Measurements from ENCODE around the gene CALD1.

The CALD1 gene

DNA sequence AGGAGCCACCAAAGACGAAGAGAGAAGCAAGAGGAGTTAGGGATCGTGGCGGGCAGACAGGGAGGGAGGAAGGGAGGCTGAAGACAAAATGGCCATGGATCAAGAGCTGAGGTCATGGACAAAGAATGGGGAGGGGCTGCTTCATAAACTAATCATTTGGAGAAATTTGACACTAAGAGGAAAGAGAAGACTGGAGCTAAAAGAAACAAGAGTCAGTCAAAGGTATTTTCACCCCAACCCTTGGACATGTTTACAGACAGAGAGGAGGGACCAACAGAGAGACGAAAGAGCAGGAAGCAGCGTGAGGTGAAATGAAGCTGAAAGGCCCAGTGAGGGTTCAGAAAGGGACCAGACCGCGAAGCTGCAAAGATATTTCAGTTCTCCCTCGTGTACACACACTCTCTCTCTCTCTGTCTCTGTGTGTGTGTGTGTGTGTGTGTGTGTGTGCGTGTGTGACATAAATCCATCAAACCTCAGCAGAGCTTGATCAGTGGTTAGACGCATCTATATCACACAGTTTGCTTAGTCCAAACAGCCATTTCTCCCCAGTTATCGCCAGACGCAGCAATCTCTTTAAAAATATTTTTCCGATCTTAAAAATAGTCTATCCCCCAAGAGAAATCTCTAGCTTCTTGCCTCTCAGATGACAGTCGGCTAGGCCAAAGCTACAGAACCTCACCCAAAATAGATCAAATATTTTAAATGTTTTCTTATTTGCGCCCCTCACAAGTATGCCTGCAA lies 12.5 kb upstream of the CALD1 start:
- no peak for DNase-seq

- DNase-seq = no peak
Measured at GRCh38 chr7:134767520-134768168, 11.8 kb upstream of the CALD1 start.

DNA sequence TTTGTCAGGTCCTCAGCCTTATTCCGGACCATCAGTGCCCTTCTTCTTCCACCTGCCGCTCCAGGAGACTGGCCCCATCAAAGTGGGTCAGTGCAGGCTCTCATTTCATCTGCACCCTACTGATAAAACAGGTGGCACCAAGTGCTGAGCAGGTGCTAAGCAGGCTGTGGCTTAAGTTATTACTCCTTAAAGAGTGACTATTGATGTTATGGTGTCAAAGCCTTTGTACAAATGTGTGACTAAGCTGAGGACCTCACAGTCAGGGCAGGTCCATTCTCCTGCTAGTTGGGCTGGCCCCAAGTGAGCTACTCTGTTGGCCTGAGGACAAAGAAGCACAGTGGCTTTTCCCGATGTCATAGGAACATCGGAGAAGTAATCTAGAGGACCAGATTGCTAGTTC lies 11.2 kb upstream of the CALD1 start:
- DNase-seq = no peak

- no peak for DNase-seq
Measured at GRCh38 chr7:134770676-134771075, 8.8 kb upstream of the CALD1 start.

DNA sequence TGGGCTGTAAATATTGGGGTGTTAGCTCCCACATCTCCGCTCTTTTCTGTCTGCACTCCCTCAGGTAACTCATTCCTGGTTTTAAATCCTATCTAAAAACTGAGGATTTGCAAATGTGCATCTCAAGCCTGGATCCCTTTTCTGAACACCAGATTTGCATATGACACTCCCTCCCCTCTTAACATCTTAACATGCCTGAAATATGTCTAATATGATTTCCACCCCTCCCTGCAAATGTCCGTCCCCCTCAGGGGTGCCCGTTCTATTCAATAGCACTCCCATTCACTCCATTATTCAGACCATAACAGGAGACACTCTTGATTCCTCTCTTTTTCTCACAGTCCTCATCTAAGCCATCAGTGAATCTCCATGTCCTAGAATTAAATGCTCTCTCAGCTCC lies 8.3 kb upstream of the CALD1 start:
- no peak for DNase-seq

DNA sequence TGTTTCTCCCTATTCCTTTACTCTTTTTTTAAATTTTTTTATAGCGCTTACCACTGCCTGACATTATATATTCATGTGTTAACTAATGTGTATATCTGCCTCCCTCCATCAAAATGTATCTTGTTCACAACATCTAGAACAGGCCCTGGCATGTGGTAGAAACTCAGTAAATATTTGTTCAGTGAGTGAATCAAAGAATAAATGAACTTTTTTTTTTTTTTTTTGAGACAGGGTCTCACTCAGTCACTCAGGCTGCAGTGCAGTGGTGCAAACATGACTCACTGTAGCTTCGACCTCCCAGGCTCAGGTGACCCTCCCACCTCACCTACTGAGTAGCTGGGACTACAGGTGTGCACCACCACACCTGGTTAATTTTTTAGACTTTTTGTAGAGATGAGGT lies 7.5 kb upstream of the CALD1 start:
- no peak for DNase-seq

- no peak for DNase-seq
Measured at GRCh38 chr7:134772401-134772800, 7.0 kb upstream of the CALD1 start.

DNA sequence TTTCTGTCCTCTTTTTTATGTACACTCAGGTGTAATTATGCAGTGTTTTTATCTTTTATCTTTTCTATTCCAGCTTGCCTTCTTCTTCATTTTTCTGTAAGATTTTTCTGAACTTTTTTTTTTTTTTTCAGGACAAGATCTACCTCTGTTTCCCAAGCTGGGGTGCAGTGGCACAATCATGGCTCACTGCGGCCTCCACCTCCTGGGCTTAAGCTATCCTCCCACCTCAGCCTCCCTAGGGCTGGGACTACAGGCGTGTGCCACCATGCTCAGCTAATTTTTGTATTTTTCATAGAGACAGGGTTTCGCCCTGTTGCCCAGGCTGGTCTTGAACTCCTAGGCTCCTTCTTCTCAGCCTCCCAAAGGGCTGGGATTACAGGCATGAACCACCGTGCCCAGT lies 6.3 kb upstream of the CALD1 start:
- DNase-seq = no peak

DNA sequence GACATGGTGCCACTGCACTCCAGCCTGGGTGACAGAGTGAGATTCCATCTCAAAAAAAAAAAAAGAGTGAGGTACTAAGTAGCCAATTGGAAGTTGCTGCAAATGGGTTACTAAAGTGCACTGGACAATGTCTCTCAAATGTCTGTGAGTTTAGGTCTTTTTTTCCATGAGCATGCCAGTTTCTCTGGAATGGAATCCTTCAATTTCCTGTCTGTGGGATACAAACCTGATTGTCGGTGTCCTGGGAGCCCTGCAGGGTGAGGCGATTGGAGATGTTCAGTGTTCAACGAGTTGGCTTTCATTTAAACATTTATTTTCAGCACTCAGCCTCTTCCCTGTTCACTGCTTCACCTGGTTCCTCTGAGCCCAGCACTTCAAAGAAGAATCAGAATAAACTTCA lies 5.3 kb upstream of the CALD1 start:
- no peak for DNase-seq

- no peak for DNase-seq
Measured at GRCh38 chr7:134777470-134777869, 2.0 kb upstream of the CALD1 start.

DNA sequence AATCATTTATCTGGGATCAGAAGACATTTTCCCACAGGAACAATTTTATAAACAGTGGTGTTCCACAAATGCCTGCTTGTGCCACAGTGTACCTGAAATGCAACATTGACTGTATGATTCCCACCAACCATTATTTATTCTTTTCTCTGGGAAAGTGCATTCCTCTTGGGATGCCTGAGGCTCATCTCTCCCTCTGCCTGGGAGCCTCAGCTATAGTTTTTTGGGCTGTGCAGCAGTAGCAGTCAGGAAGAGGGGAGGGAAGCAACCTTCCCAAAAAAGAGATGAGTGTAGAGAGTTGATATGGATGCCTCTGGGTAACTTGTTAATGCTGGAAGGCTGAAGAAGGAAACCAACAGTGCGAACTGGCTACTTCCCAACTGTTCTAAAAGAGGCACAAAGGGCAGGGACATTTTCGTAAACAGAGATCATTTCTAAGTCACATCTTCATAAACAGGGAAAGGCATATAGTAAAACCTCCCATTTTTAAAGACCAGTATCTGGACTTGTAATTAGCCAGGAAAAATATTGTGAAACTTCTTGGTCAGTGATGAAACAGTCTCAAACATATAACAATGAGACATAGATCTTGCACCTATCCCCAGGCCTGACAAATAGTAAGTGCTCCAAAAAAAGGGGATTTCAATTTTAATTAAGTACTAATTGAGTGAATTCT lies 1.4 kb upstream of the CALD1 start:
- DNase-seq = no peak

GRCh38 chr7:134779741-134780065 lies 269 bp downstream of the CALD1 start:
- DNase-seq = no peak

DNA sequence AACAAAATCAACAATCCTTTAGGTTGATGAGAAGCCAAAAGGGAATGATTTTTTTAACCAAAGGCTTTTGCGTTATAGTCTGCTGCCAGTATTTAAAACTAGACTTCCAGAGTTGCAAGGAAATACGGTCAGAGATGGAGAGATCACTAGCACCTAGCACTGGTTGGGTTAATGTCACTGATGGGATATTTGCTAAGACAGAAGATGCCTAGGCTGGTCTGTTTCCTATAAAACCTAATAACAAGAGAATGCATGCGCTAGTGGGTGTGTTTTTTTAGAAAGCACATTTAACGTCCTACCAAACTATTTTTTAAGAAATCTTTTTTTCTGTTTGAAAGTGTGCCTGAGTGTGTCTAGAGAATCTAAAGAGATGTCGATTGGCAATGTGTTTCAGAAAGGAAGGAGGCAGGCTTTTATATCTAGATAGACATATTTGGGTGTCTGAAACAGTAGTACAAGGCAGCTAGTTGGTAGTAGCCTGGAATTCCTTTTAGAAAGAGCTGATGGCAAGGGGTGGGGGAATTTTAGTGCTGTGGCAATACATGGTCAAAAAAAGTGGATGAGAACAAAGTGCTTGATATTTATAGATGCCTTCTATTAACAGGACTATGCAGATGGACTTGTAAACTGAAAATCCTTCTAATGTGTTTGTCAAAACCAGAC lies 863 bp downstream of the CALD1 start:
- DNase-seq = no peak

- no peak for DNase-seq
Measured at GRCh38 chr7:134781171-134781570, 1.7 kb downstream of the CALD1 start.

GRCh38 chr7:134782121-134782623 lies 2.7 kb downstream of the CALD1 start:
- DNase-seq = no peak

DNA sequence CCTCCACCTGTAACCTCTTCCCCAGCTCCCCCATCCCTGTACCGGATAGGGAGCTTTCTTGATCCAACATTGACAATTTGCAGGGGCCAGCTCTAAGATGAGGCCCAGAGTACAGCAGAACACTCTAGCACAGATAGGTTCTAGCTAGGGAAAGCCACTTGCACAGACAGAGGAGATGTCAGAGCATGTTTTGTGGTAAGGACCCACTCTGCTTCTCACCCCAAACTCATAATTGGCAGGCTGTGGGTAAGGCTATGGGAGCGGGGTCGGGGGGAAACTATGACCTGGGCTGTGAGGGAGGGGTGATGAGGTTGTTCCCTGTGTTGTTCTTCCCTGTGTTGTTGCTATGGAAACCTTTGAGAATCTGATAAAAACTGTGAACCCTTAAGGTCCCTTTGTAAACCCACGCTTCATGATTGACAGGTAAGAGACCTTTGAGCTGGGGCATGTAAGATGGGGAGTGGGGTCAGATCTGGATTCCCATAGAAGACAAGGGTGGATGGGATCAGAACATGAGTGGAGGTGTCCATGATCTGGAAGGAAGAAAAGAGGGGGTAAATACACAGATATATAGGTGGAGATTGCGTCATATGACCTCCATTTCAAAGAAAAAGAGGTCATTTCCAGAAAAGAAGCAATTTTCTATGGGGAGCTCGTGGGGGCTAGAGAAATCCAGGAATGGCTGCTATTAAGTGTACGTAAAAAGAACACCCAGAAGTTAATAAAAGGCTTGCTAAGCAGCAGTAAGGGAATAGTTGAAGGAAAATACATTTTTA lies 4.0 kb downstream of the CALD1 start:
- no peak for DNase-seq

DNA sequence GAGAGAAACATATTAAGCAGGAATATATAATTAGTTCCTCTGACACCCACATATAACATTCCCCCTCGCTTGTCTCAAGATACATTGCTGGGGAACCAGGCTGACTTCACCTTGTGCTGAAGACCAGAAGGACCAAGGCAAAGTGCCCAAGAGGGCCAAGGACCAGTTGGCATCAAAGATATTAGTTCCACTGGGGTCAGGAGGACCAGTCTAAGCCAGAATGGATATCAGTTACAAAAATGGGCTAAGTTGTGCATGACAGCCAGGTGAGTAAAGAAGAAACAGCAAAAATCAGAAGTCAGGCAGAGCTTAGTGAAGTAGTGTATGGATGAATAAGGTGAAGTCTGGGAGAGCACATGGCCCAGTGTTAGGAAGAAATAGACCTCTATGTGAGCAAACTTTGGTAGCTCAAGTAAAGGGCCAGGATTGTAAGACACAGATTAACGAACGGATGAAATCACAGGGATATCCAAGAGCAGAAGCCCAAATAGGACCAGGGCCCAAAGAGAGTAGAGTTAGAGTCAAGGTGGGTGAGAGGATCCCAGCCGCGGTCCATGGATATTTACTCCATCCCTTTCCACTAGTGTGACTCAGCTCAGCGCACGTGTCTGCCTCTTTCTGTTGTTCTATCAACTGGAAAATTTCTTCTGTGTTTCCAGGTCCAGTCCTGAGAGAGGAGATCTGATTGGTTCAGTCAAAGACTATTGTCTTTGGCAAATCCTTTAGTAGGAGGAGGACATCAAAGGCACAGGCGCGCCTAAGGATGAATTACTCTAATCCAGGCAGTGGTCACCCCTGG lies 5.0 kb downstream of the CALD1 start:
- DNase-seq = no peak

DNA sequence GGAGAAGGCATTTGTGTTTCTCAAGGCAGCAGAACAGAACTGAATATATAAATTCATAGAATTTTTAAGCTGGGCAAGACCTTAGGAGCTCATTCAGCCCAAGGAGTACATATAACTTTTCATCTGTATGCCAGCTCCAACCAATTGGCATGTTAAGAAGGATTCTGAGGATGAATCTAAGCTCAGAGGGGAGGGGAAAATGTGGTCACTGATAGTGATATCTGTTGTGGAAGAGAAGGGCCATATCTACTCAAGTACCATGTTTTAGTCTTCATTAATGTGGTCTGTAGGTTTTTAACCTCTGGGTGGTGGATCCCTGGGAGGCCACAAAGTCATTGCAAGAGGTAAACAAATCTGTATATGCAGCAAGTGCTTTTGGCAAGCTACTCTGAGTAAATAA lies 6.4 kb downstream of the CALD1 start:
- DNase-seq = no peak

DNA sequence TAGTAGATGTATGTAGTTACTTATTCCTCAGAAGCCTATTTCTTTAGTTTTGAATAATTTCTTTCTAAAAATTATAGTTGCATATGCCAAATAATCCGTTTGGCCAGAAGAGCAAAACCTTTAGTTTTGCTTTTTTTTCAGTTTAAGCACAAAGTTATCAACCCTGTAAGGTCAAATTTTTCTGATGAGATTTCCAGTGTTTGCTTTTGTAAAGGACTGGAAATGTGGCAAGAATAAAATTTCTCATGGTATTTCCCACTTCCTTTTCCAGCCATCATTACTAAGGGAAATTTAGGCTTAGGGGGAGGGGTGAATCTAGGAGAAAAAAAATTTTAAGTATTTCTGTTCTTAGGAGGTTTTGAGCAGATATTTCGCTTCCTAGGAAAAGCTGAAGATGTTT lies 7.6 kb downstream of the CALD1 start:
- DNase-seq = no peak

GRCh38 chr7:134787720-134788119 lies 8.3 kb downstream of the CALD1 start:
- DNase-seq = no peak

DNA sequence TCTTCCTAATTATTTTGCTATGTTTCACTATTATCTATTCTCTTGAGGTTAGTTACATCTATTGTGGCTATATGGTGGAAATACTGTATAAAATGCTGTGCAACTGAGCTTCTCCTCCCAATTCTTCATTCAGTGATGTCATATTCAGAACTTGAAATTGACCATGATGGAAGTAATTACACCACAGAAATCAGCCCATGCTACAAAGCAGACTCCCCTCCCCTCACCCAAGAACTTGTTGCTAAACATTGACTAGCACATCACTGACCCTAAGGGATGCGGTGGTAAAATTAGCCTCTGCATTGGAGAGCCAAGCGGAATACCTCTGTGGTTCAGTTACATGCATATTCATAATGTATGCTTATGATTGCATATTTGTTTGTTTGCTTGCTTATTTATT lies 8.8 kb downstream of the CALD1 start:
- no peak for DNase-seq

Measured in GF-D8 (cell line).